NCI-H146 treated with DMSO at 0.1 percent for 48 hours (cell line): ENCODE measurements around the gene CCDC47.
"Not testable (repeated sequence)": the region's sequence is repeated elsewhere in the genome, so short reads cannot be mapped to it uniquely, and the experiment has no call there.

Experiments used
- DNase-seq: peaks from one replicate; lab custom pipeline; 2025; ENCODE audit not compliant: unreplicated experiment; lab: John Stamatoyannopoulos, UW

The CCDC47 gene

DNA sequence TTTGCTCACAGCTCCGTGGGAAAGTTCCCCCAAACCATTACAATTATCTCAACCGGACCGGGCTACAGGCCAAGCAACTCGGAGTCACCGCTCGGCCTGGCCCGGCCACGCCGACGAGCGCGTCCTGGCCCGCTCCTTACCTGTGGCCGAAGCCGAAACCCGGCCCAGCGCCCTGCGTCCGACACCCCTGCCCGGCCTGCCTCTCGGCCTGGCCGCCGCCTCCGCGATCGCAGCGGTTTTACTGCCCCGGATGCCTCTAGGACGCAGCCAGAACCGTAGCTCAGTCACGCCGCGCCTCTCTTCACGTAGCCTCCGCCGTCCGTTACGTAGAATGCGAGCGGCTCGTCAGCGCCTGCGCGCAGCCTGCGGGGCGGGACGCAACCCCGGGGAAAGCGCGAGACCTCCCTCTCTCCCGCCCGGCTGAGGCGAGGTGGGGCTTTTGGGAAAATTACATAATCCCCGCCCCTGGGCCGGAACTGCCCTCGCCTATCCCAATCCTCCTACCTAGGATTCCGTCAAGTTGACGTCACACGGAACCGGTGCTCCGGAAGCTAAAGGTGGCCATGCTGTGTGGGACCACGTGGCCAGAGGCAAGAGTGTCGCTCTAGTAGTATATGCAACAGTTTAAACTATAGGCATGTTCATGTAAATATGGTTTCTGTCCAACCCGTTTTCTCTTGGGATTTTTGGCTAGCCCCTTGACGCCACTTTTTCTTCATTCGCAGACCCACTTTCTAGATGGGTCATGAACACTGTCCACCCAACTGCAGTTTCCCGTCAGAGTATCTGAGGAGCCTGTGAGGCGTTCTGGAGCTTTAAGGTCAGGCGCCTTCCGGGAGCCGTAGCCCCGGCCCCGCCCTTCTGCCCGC lies at the start of gene CCDC47:
CCDC47 (minus strand) TSS at position 326 of the 869 bp plus-strand sequence. CDS start 7,422 bp downstream, outside the sequence.
- DNase-seq, result peak; percentile 95

- DNase-seq, result no peak
Observed at GRCh38 chr17:63822537-63822936, 49.1 kb upstream of the CCDC47 start.

- DNase-seq, result no peak
Observed at GRCh38 chr17:63821804-63822203, 48.4 kb upstream of the CCDC47 start.

- no peak for DNase-seq
Observed at GRCh38 chr17:63820963-63821561, 47.7 kb upstream of the CCDC47 start.

DNA sequence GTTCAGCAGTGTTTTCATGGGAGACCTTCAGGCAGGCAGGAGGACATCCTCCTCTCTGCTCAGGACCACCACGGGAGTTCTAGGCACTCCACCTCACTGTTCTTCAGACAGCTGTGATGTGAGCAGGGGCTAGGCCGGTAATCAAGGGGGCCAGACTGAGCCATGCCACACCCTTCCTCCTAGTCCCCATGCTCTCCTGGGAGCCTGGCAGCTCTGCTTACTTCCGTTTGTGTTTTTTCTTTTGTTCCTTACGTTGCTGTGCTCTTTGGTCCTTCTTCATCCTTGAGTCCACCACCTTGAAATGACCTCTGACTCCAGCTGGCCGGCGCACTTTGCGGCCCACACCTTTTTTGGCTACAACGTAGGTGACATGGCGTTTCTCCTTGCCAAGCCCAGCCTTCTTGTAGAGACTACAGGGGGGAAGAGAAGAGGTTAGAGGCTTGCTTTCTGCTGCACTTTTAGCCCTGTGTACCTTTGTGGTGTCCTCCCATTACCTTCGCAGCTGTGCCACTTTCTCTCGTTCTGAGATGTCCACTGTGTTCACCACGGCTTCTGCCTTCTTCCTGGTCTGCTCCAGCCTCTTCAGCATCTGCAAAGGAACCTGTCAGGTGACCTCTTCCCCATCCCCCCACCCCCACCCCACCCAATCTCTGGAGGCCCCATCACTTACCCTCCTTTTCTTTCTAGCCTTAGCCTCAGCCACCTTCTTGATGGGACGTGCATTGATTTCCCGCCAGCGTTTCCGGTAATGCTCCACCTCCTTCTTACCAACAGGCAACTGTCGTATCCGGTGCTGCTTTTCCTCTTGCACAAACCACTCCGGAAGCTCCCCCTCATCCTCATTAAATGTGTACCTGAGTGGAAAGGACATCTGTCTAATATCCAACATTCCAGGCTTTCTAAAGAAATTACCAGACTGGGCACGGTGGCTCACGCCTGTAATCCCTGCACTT lies 46.5 kb upstream of the CCDC47 start:
- no peak for DNase-seq

DNA sequence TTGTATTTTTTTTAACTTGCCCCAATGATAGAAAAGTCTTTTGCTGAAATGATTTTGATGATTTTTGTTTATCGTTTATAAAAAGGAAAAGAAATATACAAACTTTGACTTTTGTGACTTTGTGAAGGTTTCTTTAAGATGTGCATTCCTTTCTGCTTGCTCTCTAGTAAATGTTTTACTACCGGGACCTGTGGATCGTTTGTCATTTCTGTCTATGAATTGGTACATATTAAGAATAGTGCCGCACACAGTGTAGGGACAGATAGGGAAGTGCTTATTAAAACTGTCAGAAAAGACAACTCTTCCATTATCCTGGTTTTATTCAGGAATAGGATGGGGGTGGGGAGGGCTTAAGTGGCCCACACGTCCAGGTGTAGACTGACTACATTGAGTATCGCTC lies 45.7 kb upstream of the CCDC47 start:
- no peak for DNase-seq

- no peak for DNase-seq
Observed at GRCh38 chr17:63817736-63818385, 44.5 kb upstream of the CCDC47 start.

- DNase-seq, result no peak
Observed at GRCh38 chr17:63816669-63817068, 43.3 kb upstream of the CCDC47 start.

DNA sequence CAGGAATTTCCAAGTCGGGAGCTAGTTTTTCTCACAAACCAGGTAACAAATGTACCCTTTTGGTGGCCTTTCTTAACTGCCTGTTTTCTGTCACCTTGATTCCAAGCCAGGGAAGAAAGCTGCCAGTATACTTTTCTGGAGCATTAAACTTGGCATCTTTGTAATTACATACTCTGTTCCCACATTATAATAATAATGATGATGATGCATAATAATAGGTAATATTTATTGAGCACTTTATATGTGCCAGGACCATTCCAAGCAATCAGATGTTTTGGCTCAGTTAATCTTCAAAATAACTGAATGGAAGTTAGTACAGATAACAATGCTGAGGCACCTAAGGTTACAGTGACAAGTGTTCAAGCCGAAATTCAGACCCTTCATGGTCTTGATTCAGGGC lies 42.7 kb upstream of the CCDC47 start:
- no peak for DNase-seq

GRCh38 chr17:63809970-63810369 lies 36.6 kb upstream of the CCDC47 start:
- DNase-seq, result no peak

GRCh38 chr17:63805591-63805990 lies 32.2 kb upstream of the CCDC47 start:
- DNase-seq, result no peak

DNA sequence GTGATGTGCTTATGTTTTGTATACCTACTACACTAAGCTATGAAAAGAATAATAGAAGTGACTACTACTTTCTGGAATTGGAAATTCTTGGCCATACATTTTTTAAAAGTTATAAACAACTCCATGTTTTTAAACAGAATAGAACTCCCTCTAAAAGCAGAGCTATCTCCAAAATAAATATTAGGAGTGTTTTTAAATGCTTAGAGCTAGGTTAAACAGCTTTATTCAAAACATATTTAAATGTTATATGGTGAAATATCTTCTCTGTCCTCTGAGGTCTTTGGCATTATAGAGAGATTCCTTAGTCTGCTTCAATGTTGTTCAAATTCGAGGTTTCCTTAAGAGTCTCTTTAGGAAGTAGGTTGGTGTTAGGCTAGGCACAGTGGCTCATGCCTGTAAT lies 30.9 kb upstream of the CCDC47 start:
- DNase-seq, result no peak

- DNase-seq, result no peak
Observed at GRCh38 chr17:63800783-63801182, 27.4 kb upstream of the CCDC47 start.

- no peak for DNase-seq
Observed at GRCh38 chr17:63798572-63799106, 25.2 kb upstream of the CCDC47 start.

GRCh38 chr17:63796375-63796774 lies 23.0 kb upstream of the CCDC47 start:
- not testable (repeated sequence) for DNase-seq

DNA sequence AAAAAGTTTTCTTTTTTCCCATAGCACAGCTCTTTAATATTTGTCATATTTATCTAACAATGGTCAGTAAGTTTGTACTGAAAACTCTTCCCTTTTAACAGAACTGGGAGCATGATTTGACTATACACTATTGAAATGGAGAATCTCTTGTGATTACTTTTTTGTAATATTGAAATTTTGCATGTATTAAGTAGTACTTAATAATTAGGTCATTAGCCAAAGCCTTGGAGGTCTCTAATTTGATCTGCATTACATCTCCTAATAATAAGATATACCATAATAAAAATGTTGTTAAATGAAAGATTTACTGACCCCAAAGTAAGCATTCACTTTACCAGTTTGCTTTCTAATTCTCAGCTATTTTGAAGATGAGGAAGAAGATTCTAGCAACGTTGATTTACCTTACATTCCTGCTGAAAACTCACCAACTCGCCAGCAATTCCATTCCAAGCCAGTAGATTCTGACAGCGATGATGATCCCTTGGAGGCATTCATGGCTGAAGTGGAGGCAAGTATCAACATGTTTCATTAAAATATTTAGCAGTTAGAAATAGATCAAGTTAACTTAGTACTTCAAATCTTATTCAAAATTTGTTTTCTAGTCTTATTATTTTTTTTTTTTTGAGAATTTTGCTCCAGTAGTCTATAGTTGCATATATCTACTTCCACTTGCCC lies 18.8 kb upstream of the CCDC47 start:
- DNase-seq, result no peak

GRCh38 chr17:63790057-63790456 lies 16.7 kb upstream of the CCDC47 start:
- no peak for DNase-seq

DNA sequence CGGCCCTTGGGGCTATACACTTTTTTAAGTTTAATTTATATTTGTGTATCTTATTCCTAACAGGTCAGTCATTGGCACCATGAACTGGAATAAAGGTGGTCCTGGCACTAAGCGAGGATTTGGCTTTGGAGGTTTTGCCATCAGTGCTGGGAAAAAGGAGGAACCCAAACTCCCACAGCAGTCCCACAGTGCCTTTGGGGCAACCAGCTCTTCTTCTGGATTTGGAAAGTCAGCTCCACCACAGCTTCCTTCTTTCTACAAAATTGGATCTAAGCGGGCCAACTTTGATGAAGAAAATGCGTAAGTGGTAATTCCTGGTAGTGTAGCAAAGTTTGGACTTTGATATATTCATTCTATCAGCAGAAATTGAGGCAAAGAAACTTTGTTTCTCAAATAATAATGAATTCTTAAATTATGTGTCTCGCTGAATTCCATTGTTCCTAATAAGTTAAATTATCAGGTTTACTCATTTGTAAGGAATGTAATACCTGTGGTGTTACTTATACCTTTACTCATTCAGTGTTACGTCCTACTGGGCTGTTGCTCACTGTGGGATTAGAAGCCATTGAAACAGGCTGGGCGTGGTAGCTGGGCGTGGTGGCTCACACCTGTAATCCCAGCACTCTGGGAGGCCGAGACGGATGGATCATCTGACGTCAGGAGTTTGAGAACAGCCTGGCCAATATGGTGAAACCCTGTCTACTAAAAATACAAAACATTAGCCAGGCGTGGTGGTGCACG lies 13.7 kb upstream of the CCDC47 start:
- no peak for DNase-seq

GRCh38 chr17:63786117-63786516 lies 12.7 kb upstream of the CCDC47 start:
- DNase-seq, result no peak
